ENCODE results near the gene TSPAN3.

The TSPAN3 gene

GRCh38 chr15:77066971-77067690 lies 3.8 kb downstream of the TSPAN3 start:
- ChIA-PET CTCF (interaction anchor here (1.1 to 1.8 kb wide), 3 partner anchors 40 to 477 kb away, joined by 3 to 6 read pairs (median 4); no protein-coding TSS in a partner anchor), POLR2A (no interaction called here)
- no peak overlapping the region for H3K4me3 ChIP-seq (ENCODE audit: low read depth, low read length)
- DNase-seq (ENCODE audit: low read depth, low spot score) = no peak
- TF ChIP-seq, protein P1, sequence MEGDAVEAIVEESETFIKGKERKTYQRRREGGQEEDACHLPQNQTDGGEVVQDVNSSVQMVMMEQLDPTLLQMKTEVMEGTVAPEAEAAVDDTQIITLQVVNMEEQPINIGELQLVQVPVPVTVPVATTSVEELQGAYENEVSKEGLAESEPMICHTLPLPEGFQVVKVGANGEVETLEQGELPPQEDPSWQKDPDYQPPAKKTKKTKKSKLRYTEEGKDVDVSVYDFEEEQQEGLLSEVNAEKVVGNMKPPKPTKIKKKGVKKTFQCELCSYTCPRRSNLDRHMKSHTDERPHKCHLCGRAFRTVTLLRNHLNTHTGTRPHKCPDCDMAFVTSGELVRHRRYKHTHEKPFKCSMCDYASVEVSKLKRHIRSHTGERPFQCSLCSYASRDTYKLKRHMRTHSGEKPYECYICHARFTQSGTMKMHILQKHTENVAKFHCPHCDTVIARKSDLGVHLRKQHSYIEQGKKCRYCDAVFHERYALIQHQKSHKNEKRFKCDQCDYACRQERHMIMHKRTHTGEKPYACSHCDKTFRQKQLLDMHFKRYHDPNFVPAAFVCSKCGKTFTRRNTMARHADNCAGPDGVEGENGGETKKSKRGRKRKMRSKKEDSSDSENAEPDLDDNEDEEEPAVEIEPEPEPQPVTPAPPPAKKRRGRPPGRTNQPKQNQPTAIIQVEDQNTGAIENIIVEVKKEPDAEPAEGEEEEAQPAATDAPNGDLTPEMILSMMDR (IDR thresholded peaks at IDR 0.05; ENCODE audit: insufficient read depth, low read length, missing control alignments) = no peak

DNA sequence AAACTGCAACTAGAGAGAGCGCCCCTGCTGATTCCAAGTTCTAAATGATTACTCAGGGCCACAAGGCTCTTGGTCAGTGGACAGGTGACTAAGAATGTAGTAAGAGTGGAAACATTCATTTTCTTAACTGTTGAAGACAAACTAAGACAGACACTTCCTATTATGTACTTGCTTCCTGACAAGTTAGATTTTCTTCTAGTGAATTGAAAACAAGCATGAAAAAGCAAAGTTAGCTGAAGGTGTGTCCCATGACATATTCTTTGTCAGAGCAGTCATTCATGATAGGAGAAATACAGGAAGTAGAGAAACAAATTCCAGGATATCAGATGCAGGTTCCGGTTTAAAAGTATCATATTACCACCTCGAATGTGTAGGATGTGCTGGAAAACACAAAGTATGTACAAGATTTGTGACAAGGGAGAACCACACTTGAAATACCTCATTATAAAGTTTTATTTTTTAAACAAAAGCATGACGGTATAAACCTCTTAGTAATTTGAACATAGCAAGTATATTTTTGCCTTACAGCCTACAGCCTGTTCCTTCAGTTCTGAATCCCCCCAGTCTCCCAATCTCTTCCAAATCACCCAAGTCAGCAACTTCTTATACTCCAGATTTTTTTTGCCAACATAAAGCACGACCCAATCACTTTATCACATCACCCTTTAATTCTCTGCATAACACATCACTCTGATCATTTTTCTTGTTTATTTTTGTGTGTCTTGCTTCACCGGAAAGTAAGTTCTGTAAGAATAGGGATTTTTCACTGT lies 6.2 kb downstream of the TSPAN3 start:
- no peak for DNase-seq (ENCODE audit: low read depth, low spot score)
- H3K4me3 ChIP-seq (ENCODE audit: low read depth, low read length) = no peak overlapping the region
- POLR2A ChIA-PET = no interaction called here
- TF ChIP-seq, protein P1 (IDR thresholded peaks at IDR 0.05; ENCODE audit: insufficient read depth, low read length, missing control alignments) = no peak
- CTCF ChIA-PET = interaction anchor here (0.8 to 1.3 kb wide), 3 partner anchors 14 to 479 kb away, joined by 3 to 6 read pairs (median 5); no protein-coding TSS in a partner anchor

- POLR2A ChIA-PET = no interaction called here
- CTCF ChIA-PET = interaction anchor here (0.8 to 1.3 kb wide), 4 partner anchors 13 to 479 kb away, joined by 3 to 6 read pairs (median 4); no protein-coding TSS in a partner anchor
- DNase-seq (ENCODE audit: low read depth, low spot score) = no peak
- TF ChIP-seq, protein P1 (IDR thresholded peaks at IDR 0.05; ENCODE audit: insufficient read depth, low read length, missing control alignments) = no peak
- H3K4me3 ChIP-seq (ENCODE audit: low read depth, low read length) = no peak overlapping the region
These were observed 6.8 kb downstream of the TSPAN3 start for GRCh38 chr15:77064063-77064462.

GRCh38 chr15:77063249-77063648 lies 7.7 kb downstream of the TSPAN3 start:
- POLR2A ChIA-PET = no interaction called here
- CTCF ChIA-PET = interaction anchor here (0.8 to 1.3 kb wide), 3 partner anchors 39 to 480 kb away, joined by 3 to 5 read pairs (median 3); no protein-coding TSS in a partner anchor

DNA sequence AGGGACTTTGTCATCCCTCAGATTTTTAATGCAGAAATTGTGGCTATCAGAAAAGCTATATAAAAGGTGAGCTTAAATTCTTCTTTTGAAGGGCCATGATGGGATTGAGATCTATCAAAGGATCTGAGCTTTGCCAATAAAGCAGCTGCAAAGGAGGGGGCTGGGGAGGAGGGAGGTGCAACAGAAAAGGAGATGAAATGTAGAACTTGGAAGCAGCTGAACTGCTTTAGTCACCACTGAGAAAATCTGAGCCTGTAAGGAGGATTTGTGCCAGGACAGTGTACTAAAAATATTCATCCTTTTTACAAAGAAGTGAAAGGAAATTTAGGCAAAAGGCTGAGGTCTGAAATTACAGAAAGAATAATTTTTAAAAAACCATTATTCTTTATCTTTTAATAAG lies 10.4 kb downstream of the TSPAN3 start:
- TF ChIP-seq, protein P1 (IDR thresholded peaks at IDR 0.05; ENCODE audit: insufficient read depth, low read length, missing control alignments) = no peak
- ChIA-PET POLR2A (no interaction called here), CTCF (interaction anchor here (1.0 to 7.3 kb wide), 6 partner anchors 9 to 483 kb away, joined by 3 to 41 read pairs (median 6); no protein-coding TSS in a partner anchor)
- H3K4me3 ChIP-seq (ENCODE audit: low read depth, low read length) = no peak overlapping the region
- DNase-seq (ENCODE audit: low read depth, low spot score) = no peak

More at GRCh38 chr15:77063249-77063648, 7.7 kb downstream of the TSPAN3 start:
- DNase-seq (ENCODE audit: low read depth, low spot score) = no peak
- no peak overlapping the region for H3K4me3 ChIP-seq (ENCODE audit: low read depth, low read length)
- TF ChIP-seq, protein P1 (IDR thresholded peaks at IDR 0.05; ENCODE audit: insufficient read depth, low read length, missing control alignments) = no peak
